GM19328 (cell line): ENCODE results near the gene TUBA3E.
A peak's percentile ranks its signal among the peaks of the same experiment; 100 is the strongest.
"Not testable (repeated sequence)": the region's sequence is repeated elsewhere in the genome, so short reads cannot be mapped to it uniquely, and the experiment has no call there.

Source experiments
- ATAC-seq: cut with Tn5 transposase; IDR thresholded peaks from one replicate; pipeline ENCODE4 v1.9.1; 2021; ENCODE audit warnings: mild to moderate bottlenecking, moderate library complexity; ENCODE audit not compliant: unreplicated experiment

TUBA3E gene

DNA sequence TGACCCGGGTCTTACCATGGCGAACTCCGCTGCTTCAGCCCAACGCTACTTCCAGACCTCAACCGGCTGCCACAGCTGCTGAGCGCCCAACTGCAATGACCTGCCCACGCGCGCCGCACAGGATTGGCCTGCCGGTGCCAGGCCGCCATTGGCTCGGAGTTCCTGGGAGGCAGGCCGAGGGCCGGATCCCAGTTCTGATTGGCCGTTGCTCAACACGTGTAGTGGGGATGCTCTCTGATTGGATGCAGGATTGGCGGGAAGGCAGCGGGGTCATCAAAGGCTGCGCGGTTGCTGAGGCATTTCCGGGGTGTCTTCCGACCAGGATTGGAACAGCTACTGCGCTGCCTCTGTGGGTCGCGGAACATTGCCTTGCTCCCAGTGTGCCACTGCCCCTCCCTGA lies at the start of gene TUBA3E:
TSS of gene TUBA3E (minus strand) at position 97 of the 400 bp plus-strand sequence. CDS start at position 18, 79 bp downstream.
- no peak for ATAC-seq

GRCh38 chr2:130246430-130246829 lies 48.2 kb upstream of the TUBA3E start:
- no peak for ATAC-seq

DNA sequence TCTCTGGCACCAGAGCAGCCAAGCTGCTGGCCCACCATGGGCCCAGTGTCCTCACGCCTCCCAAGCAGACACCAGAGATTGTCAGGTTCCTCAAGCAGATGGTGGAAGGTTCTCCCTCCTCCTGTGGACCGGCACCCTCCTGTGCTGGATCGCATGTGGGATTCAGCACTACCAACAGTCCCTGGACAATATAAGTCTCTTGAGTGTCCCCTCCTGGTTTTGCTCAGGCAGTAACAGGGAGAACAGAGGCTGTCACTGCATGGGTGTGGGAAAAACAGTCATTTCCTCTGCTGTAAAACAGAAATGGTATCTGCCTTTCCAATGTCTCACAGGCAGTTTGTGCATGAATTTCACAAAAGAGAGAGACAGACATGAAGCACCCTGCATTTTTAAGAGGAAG lies 47.7 kb upstream of the TUBA3E start:
- no peak for ATAC-seq

GRCh38 chr2:130243359-130243758 lies 45.1 kb upstream of the TUBA3E start:
- ATAC-seq, result no peak

GRCh38 chr2:130241041-130241707 lies 42.9 kb upstream of the TUBA3E start:
- ATAC-seq, result no peak

DNA sequence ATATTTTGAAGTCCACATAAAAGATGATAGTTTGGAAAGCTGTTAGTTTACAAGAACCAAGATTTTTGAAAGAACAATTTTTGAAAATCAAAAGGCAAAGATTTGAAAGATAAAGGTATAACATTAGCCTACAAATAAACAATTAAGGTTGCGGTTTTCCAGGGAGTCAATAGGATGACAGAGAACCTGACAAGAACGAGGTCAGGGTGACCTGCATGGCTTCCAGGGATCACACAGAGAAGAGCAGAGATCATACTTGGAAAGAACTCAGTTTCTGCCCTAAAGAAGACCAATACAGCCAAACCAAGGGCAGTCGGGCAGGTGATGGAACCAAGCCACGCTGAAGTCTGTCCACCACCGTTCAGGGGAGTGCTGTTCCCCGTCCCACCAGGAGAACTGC lies 41.3 kb upstream of the TUBA3E start:
- not testable (repeated sequence) for ATAC-seq

DNA sequence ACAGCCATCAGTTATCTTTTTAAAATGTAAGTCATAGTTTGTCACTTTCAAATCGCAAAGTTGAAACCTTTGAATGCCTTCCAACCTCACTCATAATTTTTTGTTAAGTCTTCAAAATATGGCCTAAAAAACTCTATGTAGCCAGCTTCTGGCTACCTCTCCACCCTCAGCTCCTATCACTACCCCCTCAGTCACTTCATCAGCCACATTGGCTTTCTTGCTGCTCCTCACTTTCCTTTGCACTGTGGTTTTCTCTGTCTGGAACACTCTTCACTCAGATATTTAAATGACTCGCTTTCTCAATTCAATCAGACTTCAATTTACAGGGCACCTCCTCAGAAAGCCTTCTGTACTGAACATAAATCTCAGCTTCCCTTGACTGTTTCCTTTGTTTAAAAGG lies 34.8 kb upstream of the TUBA3E start:
- not testable (repeated sequence) for ATAC-seq

GRCh38 chr2:130231656-130232055 lies 33.4 kb upstream of the TUBA3E start:
- no peak for ATAC-seq

GRCh38 chr2:130230907-130231306 lies 32.7 kb upstream of the TUBA3E start:
- ATAC-seq, result not testable (repeated sequence)

DNA sequence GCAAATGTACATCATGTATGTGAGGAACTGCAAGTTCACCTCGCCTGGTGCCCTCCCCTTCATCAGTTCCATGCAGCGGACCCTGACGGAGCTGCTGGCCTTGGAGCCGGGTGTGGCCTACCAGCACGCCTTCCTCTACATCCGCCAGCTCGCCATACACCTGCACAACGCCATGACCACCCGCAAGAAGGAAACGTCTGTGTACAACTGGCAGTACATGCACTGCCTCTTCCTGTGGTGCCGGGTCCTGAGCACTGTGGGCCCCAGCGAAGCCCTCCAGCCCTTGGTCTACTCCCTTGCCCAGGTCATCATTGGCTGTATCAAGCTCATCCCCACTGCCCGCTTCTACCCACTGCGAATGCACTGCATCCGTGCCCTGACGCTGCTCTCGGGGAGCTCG lies 32.1 kb upstream of the TUBA3E start:
- ATAC-seq, result not testable (repeated sequence)

DNA sequence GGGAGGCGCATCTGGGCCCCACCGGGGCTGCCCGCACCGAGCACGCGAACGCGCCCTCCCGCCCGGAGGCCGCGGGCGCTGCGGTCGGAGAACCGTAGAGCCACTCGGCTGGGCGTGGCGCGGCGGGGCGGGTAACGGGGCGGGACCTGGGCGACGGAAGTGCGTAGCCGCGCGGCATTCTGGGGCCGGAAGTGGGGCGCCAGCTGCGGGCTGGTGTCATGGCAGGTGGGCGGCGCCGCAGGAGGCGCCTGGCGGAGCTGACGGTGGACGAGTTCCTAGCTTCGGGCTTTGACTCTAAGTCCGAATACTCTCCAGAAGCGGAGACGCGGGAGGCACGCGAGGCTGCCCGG lies 30.9 kb upstream of the TUBA3E start:
- ATAC-seq, result not testable (repeated sequence)

- not testable (repeated sequence) for ATAC-seq
Measured at GRCh38 chr2:130228467-130229160, 30.4 kb upstream of the TUBA3E start.

DNA sequence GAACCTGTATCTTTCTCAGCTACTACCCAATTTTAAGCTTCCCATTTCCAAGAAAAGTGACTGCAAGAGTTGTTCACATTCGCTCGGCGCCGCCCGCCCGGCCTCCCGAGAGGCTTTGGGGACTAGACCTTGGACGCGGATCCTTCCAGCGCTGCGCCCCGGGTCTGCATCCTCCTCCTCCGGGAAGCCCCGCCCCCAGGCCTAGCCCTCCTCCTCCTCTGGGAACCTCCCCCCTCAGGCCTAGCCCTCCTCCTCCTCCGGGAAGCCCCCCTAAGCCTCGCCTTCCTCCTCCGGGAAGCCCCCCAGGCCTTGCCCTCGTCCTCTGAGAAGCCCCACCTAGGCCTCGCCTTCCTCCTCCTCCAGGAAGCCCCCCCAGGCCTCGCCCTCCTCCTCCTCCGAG lies 29.8 kb upstream of the TUBA3E start:
- ATAC-seq, result not testable (repeated sequence)

DNA sequence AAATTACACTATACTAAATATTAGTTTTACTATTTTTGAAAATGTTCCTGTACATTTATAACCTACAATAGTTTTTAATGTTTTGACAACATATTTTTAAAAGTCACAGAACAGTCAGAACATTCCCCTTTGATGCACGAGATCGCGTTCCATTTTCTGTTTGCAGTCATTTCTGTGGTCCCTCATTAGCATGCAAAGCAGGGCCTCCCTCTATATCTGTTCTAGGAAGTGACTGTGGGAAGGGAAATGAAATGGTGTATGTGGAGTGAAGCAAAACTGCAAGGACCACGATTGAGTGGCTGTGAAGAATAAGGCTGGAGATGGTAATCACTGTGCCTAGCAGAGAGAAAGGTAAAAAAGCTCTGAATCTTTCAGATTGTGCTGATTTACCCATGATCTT lies 24.3 kb upstream of the TUBA3E start:
- ATAC-seq, result peak; percentile 74

- not testable (repeated sequence) for ATAC-seq
Measured at GRCh38 chr2:130220505-130220904, 22.3 kb upstream of the TUBA3E start.

DNA sequence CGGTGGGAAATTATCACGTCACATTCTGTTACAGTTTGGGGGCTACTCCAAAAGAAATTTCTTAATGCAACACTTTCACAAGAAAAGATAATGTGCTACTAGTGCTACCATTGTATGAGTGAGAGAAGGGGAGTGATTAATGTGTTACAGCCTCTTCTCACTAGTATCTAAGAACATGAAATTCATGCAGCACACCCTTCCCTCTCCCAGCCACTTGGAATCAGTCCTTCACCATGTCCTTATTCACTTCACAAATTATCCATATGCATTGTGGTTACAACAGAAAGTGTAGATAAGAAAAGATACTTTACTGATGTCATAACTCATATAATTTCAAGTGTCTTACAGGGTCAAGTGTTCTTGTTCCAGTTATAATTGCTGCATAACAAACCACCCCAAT lies 20.9 kb upstream of the TUBA3E start:
- not testable (repeated sequence) for ATAC-seq

DNA sequence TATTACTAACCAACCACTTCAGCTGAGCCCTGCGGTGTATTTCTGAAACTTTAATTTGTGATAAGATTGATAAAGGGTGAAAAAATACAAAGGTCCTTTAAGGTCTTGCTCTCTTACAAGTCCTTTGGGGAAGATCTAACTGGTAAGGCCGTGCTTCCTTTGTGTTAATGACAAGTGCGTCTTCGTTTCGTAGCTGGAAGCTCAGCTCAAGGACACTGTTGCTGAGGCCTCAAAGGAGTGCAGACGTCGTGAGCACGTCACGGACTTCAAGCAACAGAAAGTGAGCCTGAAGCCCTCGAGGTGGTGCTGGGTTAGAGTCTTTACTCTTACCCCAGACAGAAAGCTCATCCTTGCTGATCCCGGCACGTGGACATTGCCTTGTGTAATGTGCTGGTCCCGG lies 8.8 kb upstream of the TUBA3E start:
- ATAC-seq, result not testable (repeated sequence)

DNA sequence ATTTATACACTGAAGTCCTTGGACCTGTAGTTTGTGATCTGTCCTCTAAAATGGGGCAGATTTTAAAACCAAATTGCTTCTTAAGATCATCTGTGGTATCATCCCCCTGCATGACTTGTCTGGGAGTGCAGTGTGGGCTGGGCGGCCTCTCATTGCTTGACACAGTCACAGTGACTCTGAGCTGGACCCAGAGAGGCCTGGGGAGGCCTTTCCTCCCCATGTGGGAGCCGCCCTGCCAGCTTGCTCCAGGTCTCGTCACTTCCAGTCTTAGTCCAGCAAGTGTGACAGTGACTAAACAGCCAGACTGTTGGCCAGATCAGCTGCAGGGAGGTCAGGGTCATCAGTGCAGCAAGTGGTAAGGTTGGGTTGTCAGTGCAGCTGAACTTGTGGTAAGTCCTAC lies 4.9 kb upstream of the TUBA3E start:
- ATAC-seq, result not testable (repeated sequence)

DNA sequence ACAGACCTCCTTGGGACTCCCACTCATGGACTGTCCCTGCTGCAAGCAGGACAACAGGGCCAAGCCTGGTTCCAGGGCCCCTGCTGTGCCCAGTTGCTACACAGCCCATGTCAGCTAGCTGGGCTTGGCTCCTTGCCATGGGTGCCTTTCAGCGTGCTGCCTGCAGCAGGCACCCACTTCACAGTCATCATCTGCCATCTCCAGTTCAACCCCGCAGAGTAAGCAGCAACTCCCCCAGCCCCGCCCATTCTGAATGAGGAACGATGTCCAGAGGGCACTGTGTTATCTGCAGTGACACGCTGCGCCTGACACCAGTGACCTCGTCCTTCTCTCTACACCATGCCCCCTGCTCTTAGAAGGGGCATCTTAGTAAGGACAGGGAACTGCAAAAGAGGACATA lies 4.3 kb upstream of the TUBA3E start:
- ATAC-seq, result not testable (repeated sequence)

GRCh38 chr2:130196052-130196451 lies 2.2 kb downstream of the TUBA3E start:
- ATAC-seq, result not testable (repeated sequence)

DNA sequence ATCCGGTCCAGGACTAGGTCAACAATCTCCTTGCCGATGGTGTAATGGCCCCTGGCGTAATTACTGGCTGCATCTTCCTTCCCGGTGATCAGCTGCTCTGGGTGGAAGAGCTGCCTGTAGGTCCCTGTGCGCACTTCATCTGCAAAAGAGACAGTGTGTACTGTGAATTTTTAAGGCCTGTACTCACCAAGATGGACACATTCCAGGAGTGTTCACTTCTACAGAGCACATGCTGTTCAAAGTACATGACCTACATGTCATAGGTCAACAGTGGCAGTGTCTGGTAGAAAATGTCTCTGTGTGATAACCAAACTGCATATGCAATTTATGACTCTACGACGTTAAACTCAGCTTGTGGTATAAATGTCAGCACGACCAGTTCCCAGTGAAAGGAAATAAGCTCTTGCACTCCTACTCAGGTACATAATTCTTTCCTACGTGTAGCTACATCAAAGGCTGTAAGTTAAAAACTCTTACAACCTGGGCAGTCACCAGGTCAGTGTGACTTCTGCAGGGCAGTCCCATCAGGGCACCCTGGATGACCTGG lies 3.1 kb downstream of the TUBA3E start:
- ATAC-seq, result not testable (repeated sequence)

GRCh38 chr2:130193824-130194223 lies 4.4 kb downstream of the TUBA3E start:
- not testable (repeated sequence) for ATAC-seq
